ENCODE results near the gene SLC15A4. TPM values are rescaled to one million over a fixed set of nuclear protein-coding genes. Genes with fewer than 3 reads are reported as not detected.

The SLC15A4 gene
- total and polyA plus RNA-seq, 9 donors = 18.1 to 33.2 (median 22.6) TPM

DNA sequence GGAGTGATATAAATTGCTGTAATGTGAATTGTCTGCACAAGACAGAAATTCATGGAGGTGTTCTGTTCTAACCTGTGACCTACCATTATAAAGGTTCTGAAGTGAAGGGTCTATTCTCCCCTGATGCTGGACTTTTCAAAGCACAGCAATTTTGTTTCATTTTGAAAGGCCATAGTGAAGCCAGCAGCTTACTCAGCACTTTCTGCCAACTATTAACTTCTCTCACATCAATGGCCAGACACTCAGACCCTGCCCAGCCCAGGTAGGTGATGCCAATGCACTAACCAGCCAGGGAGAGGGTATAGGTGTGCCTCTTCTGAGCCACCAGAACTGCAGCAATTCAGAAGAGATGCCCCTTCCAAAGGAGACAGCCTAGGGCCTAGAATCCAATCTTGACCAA, 43.9 kb downstream of the SLC15A4 start:
- TF ChIP-seq CTCF (IDR thresholded peaks at IDR 0.05) (no peak), POLR2A (IDR thresholded peaks at IDR 0.05) (no peak), EP300 (IDR thresholded peaks at IDR 0.05) (no peak)
- no peak for DNase-seq
- H3K27ac ChIP-seq = no peak overlapping the region
- intact Hi-C loops (cut with DNase I) = no loop called here
- H3K4me1 ChIP-seq (ENCODE audit: insufficient read depth) = no peaks in the 10 kb centered on the region
- H3K36me3 ChIP-seq = no peaks in the 10 kb centered on the region
- no peaks in the 10 kb centered on the region for H3K27me3 ChIP-seq
- H3K9me3 ChIP-seq = peaks cover 0 to 3% of the 10 kb centered on the region in 2 donors
- H3K4me3 ChIP-seq = no peak overlapping the region

DNA sequence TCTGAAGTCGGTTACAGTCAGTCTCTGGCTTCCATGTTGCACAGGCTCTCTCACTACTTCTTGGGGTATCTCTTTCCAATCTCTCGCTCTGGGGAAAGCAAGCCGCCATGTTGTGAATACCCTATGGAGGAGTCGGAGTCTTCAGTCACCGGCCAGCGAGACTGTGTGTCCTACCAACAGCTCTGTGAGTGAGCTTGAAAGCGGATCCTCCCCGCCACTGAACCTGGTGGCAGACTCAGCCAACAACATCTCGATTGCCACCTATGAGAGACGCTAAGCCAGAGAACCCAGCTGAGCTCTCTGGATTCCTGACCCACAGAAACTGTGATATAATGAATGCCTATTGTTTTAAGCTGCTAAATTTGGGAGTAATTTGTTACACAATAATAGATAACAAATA, 51.5 kb downstream of the SLC15A4 start:
- 90 to 94% (median 92%) methylated on average over 10 of the region's 10 CpGs for WGBS, 3 donors
- H3K4me1 ChIP-seq (ENCODE audit: insufficient read depth) = no peaks in the 10 kb centered on the region
- no peak for DNase-seq
- no peaks in the 10 kb centered on the region for H3K9me3 ChIP-seq
- TF ChIP-seq POLR2A (IDR thresholded peaks at IDR 0.05) = no peak
- no peak for TF ChIP-seq EP300 (IDR thresholded peaks at IDR 0.05)
- no peak for TF ChIP-seq CTCF (IDR thresholded peaks at IDR 0.05)
- H3K27ac ChIP-seq = no peak overlapping the region
- no peaks in the 10 kb centered on the region for H3K27me3 ChIP-seq
- no peaks in the 10 kb centered on the region for H3K36me3 ChIP-seq
- no peak overlapping the region for H3K4me3 ChIP-seq
- intact Hi-C loops (cut with DNase I) = no loop called here

GRCh38 chr12:128771681-128772080, 52.1 kb downstream of the SLC15A4 start:
- no peak for DNase-seq
- 35 to 57% (median 43%) methylated on average over 4 of the region's 4 CpGs for WGBS, 3 donors
- intact Hi-C loops (cut with DNase I) = no loop called here
- no peaks in the 10 kb centered on the region for H3K27me3 ChIP-seq
- H3K4me3 ChIP-seq = no peak overlapping the region
- no peak overlapping the region for H3K27ac ChIP-seq
- no peaks in the 10 kb centered on the region for H3K36me3 ChIP-seq
- no peaks in the 10 kb centered on the region for H3K9me3 ChIP-seq
- no peaks in the 10 kb centered on the region for H3K4me1 ChIP-seq (ENCODE audit: insufficient read depth)
- TF ChIP-seq CTCF (IDR thresholded peaks at IDR 0.05) (no peak), EP300 (IDR thresholded peaks at IDR 0.05) (no peak), POLR2A (IDR thresholded peaks at IDR 0.05) (no peak)

- H3K27ac ChIP-seq = no peak overlapping the region
- TF ChIP-seq CTCF (IDR thresholded peaks at IDR 0.05) (no peak), POLR2A (IDR thresholded peaks at IDR 0.05) (no peak), EP300 (IDR thresholded peaks at IDR 0.05) (no peak)
- WGBS, 3 donors = 23 to 33% (median 25%) methylated on average over 9 of the region's 9 CpGs
- no peak for DNase-seq
- H3K4me3 ChIP-seq = no peak overlapping the region
- intact Hi-C loops (cut with DNase I) = no loop called here
- no peaks in the 10 kb centered on the region for H3K27me3 ChIP-seq
- no peaks in the 10 kb centered on the region for H3K36me3 ChIP-seq
- H3K9me3 ChIP-seq = no peaks in the 10 kb centered on the region
- H3K4me1 ChIP-seq (ENCODE audit: insufficient read depth) = no peaks in the 10 kb centered on the region
Measured at GRCh38 chr12:128767518-128767917, 56.2 kb downstream of the SLC15A4 start.
